MM.1S (cell line): Measurements from ENCODE around the gene GALNT4.

Experiments
- DNase-seq: peaks from one replicate; pipeline ENCODE4 v3.0.0-alpha.2; 2015
- H2AFZ ChIP-seq: fragments of 300-600 bp; sonication (generic); 2 replicates; pipeline ENCODE4 v1.6.0; 2016; ENCODE audit warnings: antibody characterized with exemption, low read length
- H3F3A ChIP-seq: fragments of 300-600 bp; sonication (generic); 2 replicates; pipeline ENCODE4 v1.6.1; 2016; ENCODE audit warnings: mild to moderate bottlenecking, antibody characterized with exemption, low read length, moderate library complexity, mixed read lengths; ENCODE audit not compliant: insufficient read depth
- H3K27ac ChIP-seq: fragments of 300-600 bp; sonication (generic); 2 replicates; pipeline ENCODE4 v1.5.1; 2016; ENCODE audit warnings: mild to moderate bottlenecking, low read length
- H3K27me3 ChIP-seq: fragments of 300-600 bp; sonication (generic); replicated peaks from 2 replicates; pipeline ENCODE4 v1.6.0; 2016; ENCODE audit warnings: low read length; ENCODE audit not compliant: insufficient read depth
- H3K36me3 ChIP-seq: fragments of 300-600 bp; sonication (generic); replicated peaks from 2 replicates; pipeline ENCODE4 v1.6.1; 2016; ENCODE audit warnings: mild to moderate bottlenecking, low read length, mixed read lengths; ENCODE audit not compliant: insufficient read depth
- H3K4me1 ChIP-seq: fragments of 300-600 bp; sonication (generic); 2 replicates; pipeline ENCODE4 v1.6.1; 2016; ENCODE audit warnings: low read length, mixed read lengths
- H3K4me2 ChIP-seq: fragments of 300-600 bp; sonication (generic); 2 replicates; pipeline ENCODE4 v1.6.0; 2016; ENCODE audit warnings: low read depth, low read length
- H3K4me3 ChIP-seq: fragments of 300-600 bp; sonication (generic); 2 replicates; pipeline ENCODE4 v1.5.1; 2016; ENCODE audit warnings: low read length, mixed read lengths
- H3K79me2 ChIP-seq: fragments of 300-600 bp; sonication (generic); 2 replicates; pipeline ENCODE4 v1.6.1; 2016; ENCODE audit warnings: mixed run types, low read length, mixed read lengths
- H3K9ac ChIP-seq: fragments of 300-600 bp; sonication (generic); 2 replicates; pipeline ENCODE4 v1.6.1; 2016; ENCODE audit warnings: low read length, mixed read lengths
- H3K9me2 ChIP-seq: fragments of 300-600 bp; sonication (generic); replicated peaks from 2 replicates; pipeline ENCODE4 v1.6.1; 2016; ENCODE audit warnings: mild to moderate bottlenecking, low read length, mixed read lengths; ENCODE audit not compliant: insufficient read depth
- H3K9me3 ChIP-seq: fragments of 300-600 bp; sonication (generic); replicated peaks from 2 replicates; pipeline ENCODE4 v1.6.1; 2016; ENCODE audit warnings: mild to moderate bottlenecking, low read length, mixed read lengths; ENCODE audit not compliant: insufficient read depth
- H4K20me1 ChIP-seq: fragments of 300-600 bp; sonication (generic); 2 replicates; pipeline ENCODE4 v1.6.1; 2016; ENCODE audit warnings: mild to moderate bottlenecking, low read length, moderate library complexity, mixed read lengths; ENCODE audit not compliant: insufficient read depth
- CTCF ChIP-seq: fragments of 300-600 bp; sonication (generic); IDR thresholded peaks from 2 replicates; pipeline ENCODE4 v1.5.1; 2016; ENCODE audit warnings: antibody characterized with exemption, low read length, mixed read lengths
- EZH2 ChIP-seq: fragments of 300-600 bp; sonication (generic); optimal IDR thresholded peaks from 2 replicates; pipeline ENCODE3; 2017; ENCODE audit warnings: low read depth, mild to moderate bottlenecking, antibody characterized with exemption, low read length, mixed read lengths
- EZH2phosphoT487 ChIP-seq: fragments of 300-600 bp; sonication (generic); IDR thresholded peaks from 2 replicates; pipeline ENCODE4 v1.6.1; 2018; ENCODE audit warnings: antibody characterized with exemption, low read length

The GALNT4 gene

GRCh38 chr12:89521364-89522223 is 3.0 kb downstream of the GALNT4 start:
- no peak for TF ChIP-seq CTCF
- TF ChIP-seq EZH2: no peak
- no peak for TF ChIP-seq EZH2phosphoT487
- H3K27me3 ChIP-seq: no peaks in the 10 kb centered on the region
- peaks cover 86% of the 10 kb centered on the region for H3K79me2 ChIP-seq
- no peaks in the 10 kb centered on the region for H3K36me3 ChIP-seq
- no peaks in the 10 kb centered on the region for H3K9me3 ChIP-seq
- H3K27ac ChIP-seq: no peak overlapping the region
- H3K9me2 ChIP-seq: no peaks in the 10 kb centered on the region
- H3K4me3 ChIP-seq: peak overlapping the region; percentile 37
- DNase-seq: peak; percentile 32
- no peak overlapping the region for H2AFZ ChIP-seq
- H4K20me1 ChIP-seq: no peaks in the 10 kb centered on the region
- H3F3A ChIP-seq: peaks cover 6% of the 10 kb centered on the region; the same call in 1 of the 2 replicates
- H3K4me1 ChIP-seq: peaks cover 19% of the 10 kb centered on the region
- no peak overlapping the region; the same call in 1 of the 2 replicates for H3K9ac ChIP-seq
- peak overlapping the region; percentile 71 for H3K4me2 ChIP-seq

DNA sequence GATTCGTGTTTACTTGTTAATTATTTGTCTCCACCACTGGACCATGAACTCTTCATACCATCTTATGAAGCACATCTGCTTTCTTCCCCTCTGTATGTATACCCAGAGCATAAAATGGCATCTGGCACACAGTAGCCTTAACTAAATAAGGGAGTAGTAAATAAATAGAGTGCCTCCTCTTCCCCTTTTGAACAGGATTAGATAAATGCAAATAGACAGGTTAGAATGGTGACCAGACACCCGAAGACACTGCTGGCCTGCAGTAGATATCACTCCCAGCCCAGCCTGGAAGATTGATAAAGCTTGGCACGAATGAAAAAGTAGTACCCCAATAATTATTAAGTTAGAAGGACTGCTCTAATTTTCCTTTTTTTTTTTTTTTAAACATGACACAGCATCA is 6.9 kb downstream of the GALNT4 start:
- no peak for TF ChIP-seq EZH2phosphoT487
- TF ChIP-seq EZH2: no peak
- TF ChIP-seq CTCF: no peak
- Histone ChIP-seq H3F3A (no peaks in the 10 kb centered on the region), H4K20me1 (no peaks in the 10 kb centered on the region), H3K4me2 (no peak overlapping the region), H3K27me3 (no peaks in the 10 kb centered on the region), H3K9me3 (no peaks in the 10 kb centered on the region), H3K9me2 (no peaks in the 10 kb centered on the region), H3K36me3 (no peaks in the 10 kb centered on the region), H3K9ac (no peak overlapping the region), H3K4me1 (peaks cover 12% of the 10 kb centered on the region), H3K79me2 (peaks cover 80% of the 10 kb centered on the region), H3K4me3 (no peak overlapping the region), H2AFZ (no peak overlapping the region), H3K27ac (no peak overlapping the region)
- no peak for DNase-seq

- peaks cover 74% of the 10 kb centered on the region for H3K79me2 ChIP-seq
Observed at GRCh38 chr12:89516633-89517032, 8.0 kb downstream of the GALNT4 start.

More at GRCh38 chr12:89516633-89517032, 8.0 kb downstream of the GALNT4 start:
- Histone ChIP-seq H3K9me2 (no peaks in the 10 kb centered on the region), H3K36me3 (no peaks in the 10 kb centered on the region), H3K27ac (no peak overlapping the region), H2AFZ (no peak overlapping the region), H4K20me1 (no peaks in the 10 kb centered on the region), H3K4me2 (no peak overlapping the region), H3F3A (no peaks in the 10 kb centered on the region), H3K9ac (no peak overlapping the region), H3K9me3 (no peaks in the 10 kb centered on the region), H3K27me3 (no peaks in the 10 kb centered on the region), H3K4me1 (peaks cover 8% of the 10 kb centered on the region), H3K4me3 (no peak overlapping the region)
- TF ChIP-seq EZH2phosphoT487 (no peak), CTCF (no peak), EZH2 (no peak)
- DNase-seq: no peak
